AG04450 (cell line): ENCODE results near the gene ARHGAP32. TPM values are rescaled to one million over a fixed set of nuclear protein-coding genes. Genes with fewer than 3 reads are reported as not detected.

Experiments used
- CTCF ChIA-PET: fragments of 300-600, 350-600 bp; formaldehyde crosslinking; extraction: SDS; loops from one replicate; lab custom pipeline; 2022; ENCODE audit warnings: antibody characterized with exemption, inconsistent platforms; lab: Charles Lee
- POLR2A ChIA-PET: fragments of 350-600 bp; formaldehyde crosslinking; extraction: SDS; loops from one replicate; lab custom pipeline; 2021; ENCODE audit warnings: antibody characterized with exemption, inconsistent platforms; lab: Yijun Ruan, JAX
- DNase-seq: peaks from one replicate; pipeline ENCODE4 v3.0.0-alpha.2; 2011; ENCODE audit warnings: low read depth, low spot score
- H3K27ac ChIP-seq: one replicate; pipeline ENCODE4 v1.5.1; 2012; ENCODE audit warnings: low read depth, low read length, control low read depth
- H3K27me3 ChIP-seq: one replicate; pipeline ENCODE4 v1.6.0; 2012; ENCODE audit warnings: low read length; ENCODE audit not compliant: control insufficient read depth, insufficient read depth
- H3K4me3 ChIP-seq: 2 replicates; pipeline ENCODE4 v1.5.1; 2011; ENCODE audit warnings: mild to moderate bottlenecking, low read depth, low read length, control low read depth
- H3K9me3 ChIP-seq: 2 replicates; pipeline ENCODE4 v1.5.1; 2012; ENCODE audit warnings: low read length; ENCODE audit not compliant: control insufficient read depth, insufficient read depth
- CTCF ChIP-seq: IDR thresholded peaks from 2 replicates; pipeline ENCODE4 v1.5.1; 2011; ENCODE audit warnings: low read depth, low read length, control low read depth, inconsistent platforms
- polyA plus RNA-seq: library from polyadenylated mRNA; depleted of rRNA; stranded (reverse); fragments of >200 nt; gene quantifications from 2 replicates; pipeline ENCODE4 v1.2.3, GENCODE V29; 2011

Gene ARHGAP32
- polyA plus RNA-seq, 1 experiment = 7.5 TPM

- Histone ChIP-seq H3K9me3 (no peaks in the 10 kb centered on the region; the same call in 1 of the 2 replicates), H3K27me3 (no peaks in the 10 kb centered on the region), H3K27ac (no peak overlapping the region), H3K4me3 (no peak overlapping the region)
- CTCF ChIA-PET = no interaction called here
- POLR2A ChIA-PET = no interaction called here
- TF ChIP-seq CTCF = no peak
- no peak for DNase-seq
These were observed 89.4 kb downstream of the ARHGAP32 start for GRCh38 chr11:129102756-129103155.

DNA sequence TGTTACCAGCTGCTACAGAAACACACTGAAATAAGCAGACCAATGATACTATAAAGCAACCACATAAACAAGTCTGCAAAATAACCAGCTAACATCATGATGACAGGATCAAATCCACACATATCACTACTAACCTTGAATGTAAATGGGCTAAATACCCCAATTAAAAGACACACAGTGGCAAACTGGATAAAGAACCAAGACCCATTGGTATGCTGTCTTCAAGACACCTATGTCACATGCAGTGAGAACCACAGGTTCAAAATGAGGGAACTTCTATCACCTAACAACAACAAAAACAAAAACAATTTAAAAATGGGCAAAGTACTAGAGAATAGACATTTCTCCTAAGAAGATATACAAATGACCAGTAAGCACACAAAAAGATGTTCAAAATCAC is 89.9 kb downstream of the ARHGAP32 start:
- CTCF ChIA-PET = no interaction called here
- TF ChIP-seq CTCF = no peak

GRCh38 chr11:129093283-129093682 is 98.8 kb downstream of the ARHGAP32 start:
- Histone ChIP-seq H3K27ac (no peak overlapping the region), H3K4me3 (no peak overlapping the region), H3K27me3 (no peaks in the 10 kb centered on the region), H3K9me3 (no peaks in the 10 kb centered on the region)
- no peak for TF ChIP-seq CTCF
- CTCF ChIA-PET = interaction anchor here (0.6 to 1.5 kb wide), 2 partner anchors 238 to 1043 kb away, joined by 3 to 7 read pairs; no protein-coding TSS in a partner anchor
- DNase-seq = no peak
- POLR2A ChIA-PET = no interaction called here

More for the DNA sequence above, 89.9 kb downstream of the ARHGAP32 start:
- H3K9me3 ChIP-seq = no peaks in the 10 kb centered on the region; the same call in 1 of the 2 replicates
- no peak overlapping the region for H3K27ac ChIP-seq
- H3K4me3 ChIP-seq = no peak overlapping the region
- DNase-seq = no peak
- POLR2A ChIA-PET = no interaction called here
- no peaks in the 10 kb centered on the region for H3K27me3 ChIP-seq

DNA sequence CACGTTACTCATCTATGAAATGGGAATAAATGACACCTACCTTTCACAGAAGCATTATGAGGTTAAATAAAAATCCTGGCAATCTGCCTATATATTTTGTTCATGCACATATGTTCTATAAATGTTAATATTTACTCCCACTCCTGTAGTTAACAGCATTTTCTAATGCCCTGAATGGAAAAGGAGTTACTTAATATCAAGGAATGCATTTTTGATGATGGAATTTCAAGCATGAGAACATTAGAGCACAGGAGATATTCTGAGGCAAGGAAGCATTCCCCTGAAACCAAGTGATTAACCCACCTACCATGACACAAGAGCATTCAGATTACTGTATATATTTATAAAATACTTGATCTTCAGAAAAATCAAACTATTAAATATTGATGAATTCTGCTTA is 102.1 kb downstream of the ARHGAP32 start:
- Histone ChIP-seq H3K27ac (no peak overlapping the region), H3K27me3 (no peaks in the 10 kb centered on the region), H3K4me3 (no peak overlapping the region), H3K9me3 (no peaks in the 10 kb centered on the region)
- peak; percentile 13 for DNase-seq
- no peak for TF ChIP-seq CTCF
- CTCF ChIA-PET = no interaction called here
- POLR2A ChIA-PET = no interaction called here

- Histone ChIP-seq H3K27ac (no peak overlapping the region), H3K9me3 (no peaks in the 10 kb centered on the region), H3K4me3 (no peak overlapping the region), H3K27me3 (no peaks in the 10 kb centered on the region)
- POLR2A ChIA-PET = no interaction called here
- no peak for DNase-seq
- no peak for TF ChIP-seq CTCF
- CTCF ChIA-PET = interaction anchor here (1.5 kb wide), 1 partner anchor 22 kb away, joined by 3 read pairs; no protein-coding TSS in a partner anchor
These were observed 102.8 kb downstream of the ARHGAP32 start for GRCh38 chr11:129089279-129089678.
